ENCODE results near the gene SMG1. TPM values are rescaled to one million over a fixed set of nuclear protein-coding genes. Genes with fewer than 3 reads are reported as not detected.

SMG1 gene
- total RNA-seq, 1 experiment from 2014 or later, result 72.7 TPM

DNA sequence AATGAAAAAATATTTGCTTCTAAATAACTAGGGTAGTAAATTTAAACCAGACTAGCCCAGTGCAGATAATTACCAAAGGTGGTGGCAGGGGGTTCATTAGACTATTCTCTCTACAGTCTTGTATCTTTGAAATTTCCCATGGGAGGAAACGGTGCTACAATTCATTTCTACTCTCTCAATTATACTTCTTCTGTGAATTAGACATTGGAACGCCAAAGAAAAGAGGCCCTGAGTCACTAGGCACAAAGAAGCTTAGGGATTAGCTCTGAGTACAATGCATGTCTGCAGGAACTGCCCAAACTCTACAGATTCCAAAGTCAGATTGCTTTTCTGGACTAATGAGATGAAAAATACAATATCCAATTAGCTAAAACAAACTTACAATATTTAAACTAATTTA, 94.2 kb downstream of the SMG1 start:
- no peak for ATAC-seq
- H2AFZ ChIP-seq (ENCODE audit: low read depth, low read length, poor library complexity, severe bottlenecking), result no peak overlapping the region
- H3K36me3 ChIP-seq (ENCODE audit: control insufficient read depth in 1 of 2, insufficient read depth in 2 of 2, low read length in 2 of 2), result peaks cover 74 to 75% of the 10 kb centered on the region in 2 experiments
- intact Hi-C loops (cut with micrococcal nuclease), result loop anchor here (5.0 kb wide), 1 partner anchor 35 kb away; no protein-coding TSS in a partner anchor
- H3K27me3 ChIP-seq (ENCODE audit: insufficient read depth, low read length), result no peaks in the 10 kb centered on the region
- H3K79me2 ChIP-seq (ENCODE audit: insufficient read depth, low read length), result no peaks in the 10 kb centered on the region
- no peaks in the 10 kb centered on the region for H3K9me2 ChIP-seq (ENCODE audit: insufficient read depth)
- H3K4me1 ChIP-seq (ENCODE audit: control insufficient read depth in 1 of 2, insufficient read depth in 2 of 2, low read length in 2 of 2), result no peaks in the 10 kb centered on the region
- ChIA-PET CTCF (interaction anchor here (1.3 kb wide), 1 partner anchor 12 kb away, joined by 5 read pairs; no protein-coding TSS in a partner anchor), RAD21 (ENCODE audit: low non-redundant PET in 1 of 2, low total read pairs in 2 of 2, uncharacterized antibody in 2 of 2, unreplicated experiment in 2 of 2) (no interaction called here), POLR2A (interaction anchor here (2.5 kb wide), 1 partner anchor 30 kb away, joined by 11 read pairs; the partner anchor contains the start of gene ARL6IP1)
- H3K4me2 ChIP-seq (ENCODE audit: low read length), result no peak overlapping the region
- H3K9ac ChIP-seq (ENCODE audit: low read length), result no peak overlapping the region
- no peak overlapping the region for H3K27ac ChIP-seq (ENCODE audit: low read depth, low read length)
- no peaks in the 10 kb centered on the region; the same call in 1 of the 2 replicates for H4K20me1 ChIP-seq (ENCODE audit: insufficient read depth)
- TF ChIP-seq FOSL1 (IDR thresholded peaks at IDR 0.05; ENCODE audit: low read depth) (no peak), SP1 (IDR thresholded peaks at IDR 0.05; ENCODE audit: low read depth) (no peak), ZFX (IDR thresholded peaks at IDR 0.05) (no peak), SIN3A (IDR thresholded peaks at IDR 0.05; ENCODE audit: low read depth) (no peak), ZNF274 (IDR thresholded peaks at IDR 0.05; ENCODE audit: low read depth, low read length) (no peak), RAD21 (IDR thresholded peaks at IDR 0.05; ENCODE audit: low read depth) (no peak), ZBTB33 (IDR thresholded peaks at IDR 0.05; ENCODE audit: extremely low read depth, insufficient replicate concordance, low read length) (no peak), REST (IDR thresholded peaks at IDR 0.05; ENCODE audit: low read depth) (no peak), POLR2A (IDR thresholded peaks at IDR 0.05; ENCODE audit: borderline replicate concordance, extremely low read depth, insufficient read depth, insufficient read length) (no peak), MAX (IDR thresholded peaks at IDR 0.05) (no peak), POLR2AphosphoS5 (IDR thresholded peaks at IDR 0.05; ENCODE audit: low read depth, low read length) (no peak)
- TF ChIP-seq, protein P1, sequence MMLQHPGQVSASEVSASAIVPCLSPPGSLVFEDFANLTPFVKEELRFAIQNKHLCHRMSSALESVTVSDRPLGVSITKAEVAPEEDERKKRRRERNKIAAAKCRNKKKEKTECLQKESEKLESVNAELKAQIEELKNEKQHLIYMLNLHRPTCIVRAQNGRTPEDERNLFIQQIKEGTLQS (IDR thresholded peaks at IDR 0.05), result no peak
- no peak overlapping the region for H3K4me3 ChIP-seq (replicated peaks in 1 of 2; ENCODE audit: low read depth in 1 of 2, low read length in 2 of 2)
- DNase-seq (ENCODE audit: low read depth, low spot score), result no peak
- no peaks in the 10 kb centered on the region for H3K9me3 ChIP-seq (ENCODE audit: control insufficient read depth in 1 of 2, insufficient read depth in 1 of 2, low read depth in 1 of 2, low read length in 2 of 2)
- no TSS peak for BruUV-seq (replicated peaks)

Data from HCT116 (cell line).